Activated CD4-positive, alpha-beta T cell treated with anti-CD3 and anti-CD28 coated beads for 4 hours (primary cell): ENCODE measurements around the gene PRORP.
A peak's percentile ranks its signal among the peaks of the same experiment; 100 is the strongest.
"Not testable (repeated sequence)": the region's sequence is repeated elsewhere in the genome, so short reads cannot be mapped to it uniquely, and the experiment has no call there.

Source experiments
- DNase-seq, 2 donors: peaks; one replicate each; pipeline ENCODE4 v3.0.0-alpha.2; 2020

PRORP gene

GRCh38 chr14:35121887-35122695, at the start of gene PRORP, which contains the start of gene PPP2R3C:
Gene PRORP (plus strand): TSS chr14:35122552. CDS start chr14:35123246, 694 bp downstream.
Gene PPP2R3C (minus strand): TSS chr14:35121990. CDS start chr14:35121959, 31 bp downstream.
- peak; percentile 86 to 88 for DNase-seq

DNA sequence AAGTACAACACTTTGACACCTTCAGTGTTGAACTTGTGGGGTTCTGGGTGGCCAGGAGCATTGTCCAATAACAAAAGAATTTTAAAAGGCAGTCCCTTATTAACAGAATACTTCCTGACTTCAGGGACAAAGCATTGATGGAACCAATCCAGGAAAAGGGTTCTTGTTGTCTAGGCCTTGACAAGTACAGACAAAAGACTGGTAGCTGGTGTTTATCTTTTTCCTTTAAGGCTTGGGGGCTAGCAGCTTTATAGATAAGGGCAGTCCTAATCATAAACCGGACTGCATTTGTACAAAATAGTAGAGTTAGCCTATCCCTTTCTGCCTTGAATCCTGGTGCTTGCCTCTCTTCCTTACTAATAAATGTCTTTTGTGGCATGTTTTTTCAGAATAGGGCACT, 48.9 kb upstream of the PRORP start:
- DNase-seq: no peak

DNA sequence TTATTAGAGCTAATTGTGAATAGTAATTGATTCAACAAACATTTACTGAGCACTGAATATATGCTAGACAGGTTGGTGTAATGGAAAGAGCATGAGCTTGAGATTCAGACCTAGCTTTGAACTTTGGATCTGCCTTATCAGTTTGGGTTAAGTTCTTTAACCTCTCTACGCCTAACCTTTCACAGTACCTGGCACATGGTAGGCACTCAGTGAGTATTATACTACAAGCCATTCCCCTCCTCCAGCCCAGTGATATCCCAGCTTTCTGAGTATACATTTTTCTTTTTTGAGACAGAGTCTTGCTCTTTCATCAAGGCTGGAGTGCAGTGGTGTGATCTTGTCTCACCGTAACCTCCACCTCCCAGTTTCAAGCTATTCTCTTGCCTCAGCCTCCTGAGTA, 44.3 kb upstream of the PRORP start:
- no peak for DNase-seq

DNA sequence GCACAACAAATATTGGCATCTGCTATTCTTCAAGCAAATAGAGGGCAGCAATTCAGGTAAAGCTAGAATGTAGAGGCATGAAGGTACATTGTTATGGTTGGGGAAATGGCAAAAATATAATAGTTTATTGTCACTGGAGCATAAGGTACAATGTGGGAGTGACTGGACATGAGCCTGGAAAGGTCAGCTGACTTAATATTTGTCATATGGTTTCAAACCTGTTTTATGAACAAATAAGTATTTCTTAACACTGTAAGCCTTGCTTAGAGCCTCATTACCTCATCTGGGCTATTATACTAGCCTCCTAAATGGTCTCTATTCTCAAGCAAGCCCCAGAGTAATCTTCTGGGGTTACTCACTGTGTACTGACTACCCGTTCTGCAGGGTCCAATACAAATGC, 42.6 kb upstream of the PRORP start:
- no peak for DNase-seq

DNA sequence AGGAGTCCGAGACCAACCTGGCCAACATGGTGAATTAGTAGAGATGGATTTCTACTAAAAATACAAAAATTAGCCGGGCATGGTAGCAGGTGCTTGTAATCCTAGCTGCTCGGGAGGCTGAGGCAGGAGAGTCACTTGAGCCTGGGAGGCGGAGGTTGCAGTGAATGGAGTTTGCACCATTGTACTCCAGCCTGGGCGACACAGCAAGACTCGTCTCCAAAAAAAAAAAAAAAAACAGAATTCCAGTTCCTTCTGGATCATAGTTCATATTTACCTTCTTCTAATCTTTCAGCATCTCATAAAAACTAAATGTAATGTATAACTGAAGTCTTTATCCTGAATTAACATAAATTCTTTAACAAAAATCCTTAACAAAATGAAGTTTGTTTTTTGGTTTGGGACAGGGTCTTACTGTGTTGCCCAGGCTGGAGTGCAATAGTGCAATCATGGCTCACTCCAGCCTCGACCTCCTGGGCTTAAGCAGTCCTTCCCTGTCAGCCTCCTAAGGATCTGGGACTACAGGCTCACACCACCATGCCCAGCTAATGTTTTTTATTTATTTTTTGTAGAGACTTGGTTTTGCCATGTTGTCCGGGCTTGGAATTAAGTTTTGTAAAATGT, 38.7 kb upstream of the PRORP start:
- no peak for DNase-seq

DNA sequence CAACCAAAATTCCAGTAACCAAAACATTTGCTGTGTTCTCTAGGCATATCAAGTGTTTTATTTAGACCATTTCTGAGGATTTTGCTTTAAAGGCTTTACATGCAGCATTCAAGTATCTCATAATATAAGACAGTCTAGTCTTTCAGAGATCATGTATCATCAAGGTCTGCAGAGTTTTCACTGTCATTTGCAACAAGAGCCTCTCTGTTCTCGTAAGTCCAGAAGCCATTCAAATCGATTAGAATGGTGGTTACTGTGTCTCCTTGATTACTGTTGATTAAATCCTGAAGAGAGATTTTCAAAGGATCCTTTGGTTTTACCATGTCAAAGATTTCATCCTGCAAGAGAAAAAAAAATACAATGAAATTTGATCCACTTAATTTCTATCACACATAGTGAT, 36.9 kb upstream of the PRORP start:
- no peak for DNase-seq

DNA sequence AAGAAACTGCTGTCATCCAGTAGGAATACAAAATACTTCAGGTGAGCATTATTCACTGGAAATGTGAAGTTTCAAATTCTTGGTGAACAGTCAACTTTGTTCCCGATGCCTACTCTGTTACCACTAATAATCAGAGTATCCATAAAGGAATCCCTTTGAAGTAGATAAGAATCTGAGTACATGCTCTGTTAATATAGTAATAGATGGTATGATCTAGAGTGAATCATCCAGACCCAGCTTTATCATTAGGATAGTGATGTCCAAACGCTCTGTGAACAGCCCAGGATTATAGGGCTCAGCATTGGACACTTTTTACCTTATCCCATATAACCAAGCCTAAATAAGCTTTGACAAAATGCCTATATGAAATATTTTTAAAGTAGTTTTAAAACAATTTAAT, 33.8 kb upstream of the PRORP start:
- no peak for DNase-seq

GRCh38 chr14:35094645-35095044, 27.7 kb upstream of the PRORP start:
- not testable (repeated sequence) for DNase-seq

GRCh38 chr14:35107866-35108265, 14.5 kb upstream of the PRORP start:
- DNase-seq: no peak

DNA sequence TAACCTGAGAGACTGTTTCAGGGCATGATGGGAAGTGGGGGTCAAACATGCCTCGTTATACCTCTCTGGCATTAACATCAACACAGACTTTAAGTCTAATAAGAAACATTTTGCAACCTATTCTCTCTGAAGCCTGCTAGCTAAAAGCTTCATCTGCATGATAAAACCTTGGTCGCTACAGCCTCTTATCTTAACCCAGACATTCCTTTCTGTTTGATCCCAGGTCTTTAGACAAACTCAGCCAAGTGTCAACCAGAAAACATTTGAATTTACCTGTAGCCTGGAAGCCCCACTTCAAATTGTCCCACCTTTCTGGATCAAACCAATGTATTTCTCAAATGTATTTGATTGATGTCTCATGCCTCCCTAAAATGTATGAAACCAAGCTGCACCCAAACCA, 9.7 kb upstream of the PRORP start:
- DNase-seq: no peak

- no peak for DNase-seq
Measured at GRCh38 chr14:35113308-35113950, 8.9 kb upstream of the PRORP start.

GRCh38 chr14:35114036-35114435, 8.3 kb upstream of the PRORP start:
- DNase-seq: no peak

GRCh38 chr14:35116242-35116641, 6.1 kb upstream of the PRORP start:
- no peak for DNase-seq

GRCh38 chr14:35117112-35117511, 5.2 kb upstream of the PRORP start:
- no peak for DNase-seq

DNA sequence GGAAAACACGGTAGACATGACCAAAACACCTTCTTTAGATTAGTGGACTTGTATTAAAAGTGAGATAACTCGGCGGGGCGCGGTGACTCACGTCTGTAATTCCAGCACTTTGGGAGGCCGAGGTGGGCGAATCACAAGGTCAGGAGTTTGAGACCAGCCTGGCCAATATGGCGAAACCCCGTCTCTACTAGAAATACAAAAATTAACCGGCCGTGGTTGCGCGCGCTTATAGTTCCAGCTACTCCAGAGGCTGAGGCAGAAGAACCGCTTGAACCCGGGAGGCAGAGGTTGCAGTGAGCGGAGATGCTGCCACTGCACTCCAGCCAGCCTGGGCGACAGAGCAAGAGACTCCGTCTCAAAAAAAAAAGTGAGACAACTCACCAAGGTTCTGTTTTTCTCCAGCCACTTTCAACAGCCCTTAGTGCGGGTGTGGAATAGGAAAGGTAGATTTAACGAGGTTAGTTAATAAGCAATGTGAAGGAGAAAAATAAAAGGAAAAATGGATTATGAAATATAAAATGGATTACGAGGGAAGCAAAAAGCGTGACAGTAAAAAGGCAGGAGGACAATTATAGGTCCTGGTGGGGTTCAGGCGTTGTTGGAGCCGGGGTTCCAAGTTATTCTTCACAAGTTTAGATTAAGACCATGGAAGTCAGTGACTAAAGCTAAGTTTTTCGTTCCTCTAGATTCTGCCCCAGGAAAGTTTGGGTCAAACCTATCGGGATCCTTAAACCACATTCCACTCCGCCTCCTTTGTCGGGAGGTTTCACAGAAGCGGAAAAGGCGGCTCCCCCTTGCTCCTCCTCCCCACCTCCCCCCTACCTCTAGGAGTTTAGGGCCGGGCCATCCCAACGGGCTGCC, 1.1 kb upstream of the PRORP start:
- DNase-seq: peak in 1 of 2 donors; percentile 5

DNA sequence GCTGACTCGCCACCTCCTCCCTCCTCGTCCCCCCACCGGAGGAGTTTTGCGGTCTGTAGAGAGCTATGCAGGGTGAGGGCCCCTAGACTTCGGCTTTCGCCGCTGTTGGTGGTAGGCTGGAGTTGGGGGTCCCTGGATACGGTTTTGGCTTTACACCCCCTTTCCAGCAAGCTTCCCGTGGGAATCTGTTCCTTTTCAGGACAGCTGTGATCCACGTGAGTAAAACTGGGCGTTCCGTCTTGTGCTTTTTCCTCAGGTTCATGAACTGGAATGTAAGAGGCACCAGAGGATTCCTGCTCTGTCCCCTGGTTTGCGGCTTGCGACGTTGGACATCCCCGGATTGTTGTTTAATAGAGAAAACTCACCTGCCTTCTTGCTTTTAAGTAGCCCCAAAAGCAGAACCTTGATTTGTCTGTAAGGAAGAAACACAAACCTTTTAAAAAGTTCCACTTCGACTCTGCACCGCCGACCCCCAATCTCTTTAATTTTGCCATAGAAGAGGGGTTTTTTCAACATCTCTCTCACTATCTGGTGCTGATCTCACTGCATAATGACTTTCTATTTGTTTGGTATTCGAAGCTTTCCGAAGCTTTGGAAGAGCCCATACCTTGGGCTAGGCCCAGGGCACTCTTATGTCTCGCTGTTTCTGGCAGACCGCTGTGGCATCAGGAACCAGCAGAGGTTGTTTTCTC, 490 bp downstream of the PRORP start:
- DNase-seq: no peak

- DNase-seq: no peak
Measured at GRCh38 chr14:35123388-35123703, 994 bp downstream of the PRORP start.

GRCh38 chr14:35124127-35124526, 1.8 kb downstream of the PRORP start:
- DNase-seq: no peak

DNA sequence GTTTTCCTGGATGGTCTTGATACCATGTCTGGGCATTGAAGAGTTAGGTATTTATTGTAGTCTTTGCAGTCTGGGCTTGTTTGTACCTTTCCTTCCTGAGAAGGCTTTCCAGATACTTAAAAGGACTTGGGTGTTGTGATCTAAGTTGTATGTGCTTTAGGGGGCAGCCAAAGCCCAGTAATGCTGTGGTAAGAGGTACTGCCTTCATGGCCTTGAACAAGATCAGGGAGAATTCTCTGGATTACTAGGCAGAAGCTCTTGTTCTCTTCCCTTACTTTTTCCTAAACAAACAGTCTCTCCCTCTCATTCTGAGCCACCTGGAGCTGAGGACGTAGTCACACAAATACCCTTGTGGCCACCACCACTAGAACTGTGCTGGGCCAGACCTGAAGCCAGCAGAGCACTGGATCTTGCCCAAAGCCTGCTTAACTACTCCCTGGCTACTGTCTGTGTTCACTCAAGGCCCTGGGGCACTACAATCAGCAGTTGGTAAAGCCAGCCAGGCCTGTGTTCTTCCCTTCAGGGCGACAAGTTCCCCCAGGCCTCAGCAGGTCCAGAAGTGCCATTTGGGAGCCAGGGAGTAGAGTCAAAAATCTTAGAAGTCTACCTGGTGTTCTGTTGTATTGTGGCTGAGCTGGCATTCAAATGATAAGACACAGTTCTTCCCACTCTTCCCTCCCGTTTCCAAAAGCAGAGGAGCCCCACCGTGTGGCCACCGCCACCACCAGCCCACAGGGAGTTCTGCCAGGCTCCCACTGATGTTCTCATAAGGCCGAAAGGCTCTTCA, 11.4 kb downstream of the PRORP start:
- no peak for DNase-seq

DNA sequence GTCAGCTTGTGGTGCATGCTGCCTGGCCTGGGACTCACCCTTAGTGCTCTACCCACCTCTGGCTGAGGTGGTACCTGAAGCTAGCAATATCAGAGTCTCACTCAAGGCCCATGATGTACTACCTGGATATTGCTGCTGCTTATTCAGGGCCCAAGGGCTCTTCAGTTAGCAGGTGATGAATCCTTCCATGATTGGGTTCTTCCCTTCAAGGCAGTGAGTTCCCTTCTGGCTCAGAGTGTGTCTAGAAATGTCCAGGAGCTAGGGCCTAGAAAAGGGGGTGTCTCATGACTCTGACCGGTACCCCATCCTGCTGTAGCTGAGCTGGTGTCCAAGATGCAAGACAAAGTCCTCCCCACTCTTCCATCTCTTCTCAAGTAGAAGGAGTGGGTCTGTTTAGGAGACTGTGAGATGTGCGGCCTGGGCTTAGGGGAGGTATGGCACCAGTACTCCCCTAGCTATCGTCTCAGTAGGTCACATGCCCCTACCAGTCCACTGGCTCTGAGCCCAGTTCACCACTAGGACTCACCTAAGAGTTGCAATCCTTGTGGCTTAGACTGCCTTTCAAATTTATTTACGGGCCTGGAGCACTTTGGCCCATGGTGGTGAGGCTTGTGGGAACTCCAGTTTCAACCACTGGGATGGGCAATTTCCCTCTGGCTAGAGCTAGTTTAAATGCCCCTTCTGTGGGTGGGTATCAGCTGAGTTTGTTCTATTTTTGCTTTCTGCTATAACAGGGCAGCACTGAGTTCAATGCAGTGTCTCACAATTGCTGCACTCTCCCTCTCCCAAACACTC, 12.2 kb downstream of the PRORP start:
- no peak for DNase-seq

DNA sequence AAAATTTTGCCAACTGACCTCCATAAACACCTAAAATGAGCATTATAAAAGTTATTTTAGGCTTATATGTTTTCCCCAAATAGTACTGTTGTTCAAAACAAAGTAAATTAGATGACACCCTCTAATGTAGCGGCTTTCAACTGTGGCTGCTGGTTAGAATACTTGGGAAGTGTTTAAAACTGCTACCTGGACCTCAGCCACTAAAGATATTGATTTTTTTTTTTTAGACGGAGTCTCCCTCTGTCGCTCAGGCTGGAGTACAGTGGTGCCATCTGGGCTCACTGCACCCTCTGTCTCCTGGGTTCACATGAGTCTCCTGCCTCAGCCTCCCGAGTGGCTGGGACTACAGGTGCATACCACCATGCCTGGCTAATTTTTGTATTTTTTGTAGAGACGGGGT, 16.2 kb downstream of the PRORP start:
- no peak for DNase-seq
